ENCODE results near the gene OPCML. TPM values are rescaled to one million over a fixed set of nuclear protein-coding genes. Genes with fewer than 3 reads are reported as not detected.

Gene OPCML
- total RNA-seq, result under 0.01 TPM

- peaks cover 47 to 56% (median 53%) of the 10 kb centered on the region in 3 donors for H3K27me3 ChIP-seq (ENCODE audit: control insufficient read depth in 3 of 3, insufficient read depth in 3 of 3, low read length in 3 of 3)
- H3K9me3 ChIP-seq (ENCODE audit: control insufficient read depth in 3 of 3, low read length in 3 of 3), result no peaks in the 10 kb centered on the region
- H3K4me1 ChIP-seq (ENCODE audit: control insufficient read depth in 3 of 3, insufficient read depth in 3 of 3, low read length in 3 of 3), result peaks cover 0 to 2% (median 0%) of the 10 kb centered on the region in 3 donors
- no peak within 1 kb of the TSS for H3K4me3 ChIP-seq (ENCODE audit: low read length in 3 of 3)
- H3K9ac ChIP-seq (ENCODE audit: low read depth in 1 of 3, low read length in 3 of 3), result no peak within 1 kb of the TSS
- no peak within 1 kb of the TSS for H3K27ac ChIP-seq (ENCODE audit: low read depth, low read length)
- no peaks in the 10 kb centered on the region for H3K36me3 ChIP-seq (ENCODE audit: control insufficient read depth in 3 of 3, insufficient read depth in 3 of 3, low read length in 3 of 3)
These were observed at the start of gene OPCML for GRCh38 chr11:133531971-133532651. Gene OPCML (minus strand): TSS chr11:133532501.

DNA sequence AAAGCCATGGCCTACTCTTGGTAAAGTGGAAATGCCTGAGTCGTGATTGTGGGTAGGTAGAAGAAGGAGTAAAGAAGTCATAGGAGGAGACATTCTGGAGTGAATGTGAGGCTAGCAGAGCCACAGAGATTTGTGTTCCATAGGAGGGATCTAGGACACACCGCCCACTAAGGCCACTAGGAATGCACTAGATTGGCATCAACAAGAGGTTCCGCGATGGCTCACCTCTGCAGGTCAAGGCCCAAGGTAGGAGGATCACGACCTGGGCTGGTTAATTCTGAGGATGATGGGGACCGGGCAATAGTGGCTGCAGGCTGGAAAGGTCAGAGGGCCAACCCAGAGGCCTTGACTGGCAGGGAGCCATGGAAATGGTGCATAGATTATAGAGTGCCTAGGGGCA lies 48.8 kb upstream of the OPCML start:
- H3K4me3 ChIP-seq (ENCODE audit: low read length in 3 of 3), result no peak overlapping the region
- no peaks in the 10 kb centered on the region for H3K27me3 ChIP-seq (ENCODE audit: control insufficient read depth in 3 of 3, insufficient read depth in 3 of 3, low read length in 3 of 3)
- no peaks in the 10 kb centered on the region for H3K36me3 ChIP-seq (ENCODE audit: control insufficient read depth in 3 of 3, insufficient read depth in 3 of 3, low read length in 3 of 3)
- H3K9me3 ChIP-seq (ENCODE audit: control insufficient read depth in 3 of 3, low read length in 3 of 3), result peaks cover 0 to 2% (median 0%) of the 10 kb centered on the region in 3 donors
- no peak overlapping the region for H3K9ac ChIP-seq (ENCODE audit: low read depth in 1 of 3, low read length in 3 of 3)
- no peaks in the 10 kb centered on the region for H3K4me1 ChIP-seq (ENCODE audit: control insufficient read depth in 3 of 3, insufficient read depth in 3 of 3, low read length in 3 of 3)
- no peak overlapping the region for H3K27ac ChIP-seq (ENCODE audit: low read depth, low read length)

DNA sequence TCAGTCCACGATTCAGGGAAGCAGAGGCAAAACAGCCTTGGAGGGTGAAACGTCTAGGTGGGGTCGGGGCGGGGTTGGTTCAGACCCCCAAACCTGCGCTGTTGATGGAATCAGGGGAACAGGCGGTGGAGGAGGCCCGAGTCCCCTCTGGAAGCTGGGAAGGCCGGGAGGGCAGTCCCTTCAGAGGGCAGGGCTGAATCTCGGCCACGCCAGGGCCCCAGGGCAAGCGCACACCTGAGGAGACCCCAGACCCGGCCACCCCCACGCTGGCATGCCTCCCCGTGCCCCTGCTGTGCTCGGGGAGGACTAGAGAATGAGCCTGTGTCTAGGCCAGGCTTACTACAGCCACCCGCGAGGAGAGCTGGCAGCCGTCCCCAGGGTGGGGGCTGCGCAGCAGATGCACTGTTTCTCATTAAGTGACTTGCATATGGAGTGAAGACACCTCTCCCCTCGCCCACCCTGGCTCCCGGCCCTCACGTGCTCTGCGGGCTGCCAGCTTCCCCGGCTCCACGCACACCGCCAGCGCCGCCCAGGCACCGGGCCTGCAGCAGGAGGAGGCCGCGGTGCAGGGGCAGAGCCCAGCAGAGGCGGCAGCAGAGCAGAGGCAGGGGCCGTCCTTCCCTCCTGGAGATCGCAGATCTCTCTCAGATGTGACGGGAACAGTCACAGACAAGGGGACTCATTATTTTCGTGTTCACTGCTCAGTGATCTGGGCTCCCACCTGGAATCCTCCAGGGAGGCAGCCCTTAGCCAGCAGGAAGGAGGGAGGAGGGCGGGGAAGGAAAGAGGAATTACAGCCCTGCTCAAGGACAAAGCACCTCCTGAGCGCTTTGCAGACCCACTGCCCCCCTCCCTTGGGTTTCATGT lies 47.1 kb upstream of the OPCML start:
- no peaks in the 10 kb centered on the region for H3K4me1 ChIP-seq (ENCODE audit: control insufficient read depth in 3 of 3, insufficient read depth in 3 of 3, low read length in 3 of 3)
- no peaks in the 10 kb centered on the region for H3K36me3 ChIP-seq (ENCODE audit: control insufficient read depth in 3 of 3, insufficient read depth in 3 of 3, low read length in 3 of 3)
- peaks cover 0 to 2% (median 0%) of the 10 kb centered on the region in 3 donors for H3K9me3 ChIP-seq (ENCODE audit: control insufficient read depth in 3 of 3, low read length in 3 of 3)
- H3K9ac ChIP-seq (ENCODE audit: low read depth in 1 of 3, low read length in 3 of 3), result no peak overlapping the region
- H3K4me3 ChIP-seq (ENCODE audit: low read length in 3 of 3), result no peak overlapping the region
- no peak overlapping the region for H3K27ac ChIP-seq (ENCODE audit: low read depth, low read length)
- H3K27me3 ChIP-seq (ENCODE audit: control insufficient read depth in 3 of 3, insufficient read depth in 3 of 3, low read length in 3 of 3), result peaks cover 0 to 6% (median 0%) of the 10 kb centered on the region in 3 donors

GRCh38 chr11:133577403-133577802 lies 45.1 kb upstream of the OPCML start:
- Histone ChIP-seq H3K9ac (ENCODE audit: low read depth in 1 of 3, low read length in 3 of 3) (no peak overlapping the region), H3K9me3 (ENCODE audit: control insufficient read depth in 3 of 3, low read length in 3 of 3) (peaks cover 0 to 2% (median 0%) of the 10 kb centered on the region in 3 donors), H3K27ac (ENCODE audit: low read depth, low read length) (no peak overlapping the region)

GRCh38 chr11:133576351-133576750 lies 44.0 kb upstream of the OPCML start:
- H3K9ac ChIP-seq (ENCODE audit: low read depth in 1 of 3, low read length in 3 of 3), result no peak overlapping the region
- H3K36me3 ChIP-seq (ENCODE audit: control insufficient read depth in 3 of 3, insufficient read depth in 3 of 3, low read length in 3 of 3), result no peaks in the 10 kb centered on the region
- H3K9me3 ChIP-seq (ENCODE audit: control insufficient read depth in 3 of 3, low read length in 3 of 3), result peaks cover 0 to 2% (median 0%) of the 10 kb centered on the region in 3 donors
- no peak overlapping the region for H3K4me3 ChIP-seq (ENCODE audit: low read length in 3 of 3)
- H3K27me3 ChIP-seq (ENCODE audit: control insufficient read depth in 3 of 3, insufficient read depth in 3 of 3, low read length in 3 of 3), result peaks cover 0 to 6% (median 0%) of the 10 kb centered on the region in 3 donors
- no peak overlapping the region for H3K27ac ChIP-seq (ENCODE audit: low read depth, low read length)
- H3K4me1 ChIP-seq (ENCODE audit: control insufficient read depth in 3 of 3, insufficient read depth in 3 of 3, low read length in 3 of 3), result no peaks in the 10 kb centered on the region

More at GRCh38 chr11:133577403-133577802, 45.1 kb upstream of the OPCML start:
- Histone ChIP-seq H3K4me3 (ENCODE audit: low read length in 3 of 3) (no peak overlapping the region), H3K27me3 (ENCODE audit: control insufficient read depth in 3 of 3, insufficient read depth in 3 of 3, low read length in 3 of 3) (peaks cover 0 to 6% (median 0%) of the 10 kb centered on the region in 3 donors), H3K36me3 (ENCODE audit: control insufficient read depth in 3 of 3, insufficient read depth in 3 of 3, low read length in 3 of 3) (no peaks in the 10 kb centered on the region), H3K4me1 (ENCODE audit: control insufficient read depth in 3 of 3, insufficient read depth in 3 of 3, low read length in 3 of 3) (no peaks in the 10 kb centered on the region)

DNA sequence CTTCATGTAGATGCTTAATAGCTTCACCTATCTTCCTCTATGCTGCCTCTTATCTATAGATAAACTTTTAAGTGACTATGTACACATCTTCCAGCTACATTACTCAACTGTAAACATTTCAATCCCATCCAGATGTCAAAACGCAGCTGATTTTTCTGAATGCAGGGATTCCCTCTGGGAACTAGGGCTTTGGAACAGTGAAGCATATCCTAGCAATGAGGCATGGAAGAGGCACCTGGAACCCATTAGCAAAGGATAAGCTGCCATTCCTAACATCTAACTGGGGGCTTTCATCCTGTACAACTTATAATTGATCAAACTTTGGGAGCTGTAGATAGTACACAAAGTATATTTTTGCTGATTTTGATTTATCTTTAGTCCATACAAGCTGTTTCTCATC lies 40.8 kb upstream of the OPCML start:
- Histone ChIP-seq H3K9ac (ENCODE audit: low read depth in 1 of 3, low read length in 3 of 3) (no peak overlapping the region), H3K36me3 (ENCODE audit: control insufficient read depth in 3 of 3, insufficient read depth in 3 of 3, low read length in 3 of 3) (no peaks in the 10 kb centered on the region), H3K27ac (ENCODE audit: low read depth, low read length) (no peak overlapping the region), H3K27me3 (ENCODE audit: control insufficient read depth in 3 of 3, insufficient read depth in 3 of 3, low read length in 3 of 3) (peaks cover 0 to 8% (median 0%) of the 10 kb centered on the region in 3 donors), H3K9me3 (ENCODE audit: control insufficient read depth in 3 of 3, low read length in 3 of 3) (no peaks in the 10 kb centered on the region), H3K4me3 (ENCODE audit: low read length in 3 of 3) (no peak overlapping the region), H3K4me1 (ENCODE audit: control insufficient read depth in 3 of 3, insufficient read depth in 3 of 3, low read length in 3 of 3) (no peaks in the 10 kb centered on the region)

DNA sequence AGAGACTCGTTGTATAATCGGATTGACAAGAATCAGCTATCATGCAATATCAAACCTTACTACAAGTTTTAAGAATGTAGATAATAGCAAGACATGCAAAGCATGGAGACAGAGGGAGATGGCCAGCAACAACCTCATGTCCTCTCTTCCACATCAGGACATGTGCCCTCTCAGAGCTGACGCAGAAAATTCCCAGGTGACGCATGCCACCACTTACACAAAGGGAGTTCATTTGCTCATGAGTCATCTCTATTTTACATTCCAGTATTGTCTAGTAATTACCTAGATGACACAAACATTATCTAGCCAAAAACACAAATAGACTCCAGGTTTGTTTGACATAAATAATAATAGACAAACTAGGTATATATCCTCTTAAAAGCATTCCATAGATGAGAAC lies 38.1 kb upstream of the OPCML start:
- Histone ChIP-seq H3K27ac (ENCODE audit: low read depth, low read length) (no peak overlapping the region), H3K36me3 (ENCODE audit: control insufficient read depth in 3 of 3, insufficient read depth in 3 of 3, low read length in 3 of 3) (no peaks in the 10 kb centered on the region), H3K27me3 (ENCODE audit: control insufficient read depth in 3 of 3, insufficient read depth in 3 of 3, low read length in 3 of 3) (peaks cover 0 to 8% (median 0%) of the 10 kb centered on the region in 3 donors), H3K4me3 (ENCODE audit: low read length in 3 of 3) (no peak overlapping the region), H3K9me3 (ENCODE audit: control insufficient read depth in 3 of 3, low read length in 3 of 3) (no peaks in the 10 kb centered on the region), H3K9ac (ENCODE audit: low read depth in 1 of 3, low read length in 3 of 3) (no peak overlapping the region), H3K4me1 (ENCODE audit: control insufficient read depth in 3 of 3, insufficient read depth in 3 of 3, low read length in 3 of 3) (no peaks in the 10 kb centered on the region)

- H3K4me3 ChIP-seq (ENCODE audit: low read length in 3 of 3), result no peak overlapping the region
- no peak overlapping the region for H3K9ac ChIP-seq (ENCODE audit: low read depth in 1 of 3, low read length in 3 of 3)
- H3K9me3 ChIP-seq (ENCODE audit: control insufficient read depth in 3 of 3, low read length in 3 of 3), result no peaks in the 10 kb centered on the region
- H3K27ac ChIP-seq (ENCODE audit: low read depth, low read length), result no peak overlapping the region
- H3K36me3 ChIP-seq (ENCODE audit: control insufficient read depth in 3 of 3, insufficient read depth in 3 of 3, low read length in 3 of 3), result no peaks in the 10 kb centered on the region
- peaks cover 0 to 8% (median 0%) of the 10 kb centered on the region in 3 donors for H3K27me3 ChIP-seq (ENCODE audit: control insufficient read depth in 3 of 3, insufficient read depth in 3 of 3, low read length in 3 of 3)
- H3K4me1 ChIP-seq (ENCODE audit: control insufficient read depth in 3 of 3, insufficient read depth in 3 of 3, low read length in 3 of 3), result no peaks in the 10 kb centered on the region
These were observed 31.3 kb upstream of the OPCML start for GRCh38 chr11:133563505-133564025.

- Histone ChIP-seq H3K9ac (ENCODE audit: low read depth in 1 of 3, low read length in 3 of 3) (no peak overlapping the region), H3K36me3 (ENCODE audit: control insufficient read depth in 3 of 3, insufficient read depth in 3 of 3, low read length in 3 of 3) (no peaks in the 10 kb centered on the region), H3K27ac (ENCODE audit: low read depth, low read length) (no peak overlapping the region), H3K4me1 (ENCODE audit: control insufficient read depth in 3 of 3, insufficient read depth in 3 of 3, low read length in 3 of 3) (no peaks in the 10 kb centered on the region), H3K27me3 (ENCODE audit: control insufficient read depth in 3 of 3, insufficient read depth in 3 of 3, low read length in 3 of 3) (peaks cover 0 to 4% (median 0%) of the 10 kb centered on the region in 3 donors), H3K4me3 (ENCODE audit: low read length in 3 of 3) (no peak overlapping the region), H3K9me3 (ENCODE audit: control insufficient read depth in 3 of 3, low read length in 3 of 3) (no peaks in the 10 kb centered on the region)
These were observed 28.2 kb upstream of the OPCML start for GRCh38 chr11:133560472-133560855.

All from skeletal muscle tissue (tissue), 4 donors.